ENCODE data around the gene DSTN. TPM values are rescaled to one million over a fixed set of nuclear protein-coding genes. Genes with fewer than 3 reads are reported as not detected.

DSTN gene
- total RNA-seq, 3 donors from 2014 or later: 180 to 384 (median 272) TPM

- H3K27ac ChIP-seq: no peak overlapping the region
- no peaks in the 10 kb centered on the region for H3K36me3 ChIP-seq
- H3K9me3 ChIP-seq: no peaks in the 10 kb centered on the region
- TF ChIP-seq, protein P1, sequence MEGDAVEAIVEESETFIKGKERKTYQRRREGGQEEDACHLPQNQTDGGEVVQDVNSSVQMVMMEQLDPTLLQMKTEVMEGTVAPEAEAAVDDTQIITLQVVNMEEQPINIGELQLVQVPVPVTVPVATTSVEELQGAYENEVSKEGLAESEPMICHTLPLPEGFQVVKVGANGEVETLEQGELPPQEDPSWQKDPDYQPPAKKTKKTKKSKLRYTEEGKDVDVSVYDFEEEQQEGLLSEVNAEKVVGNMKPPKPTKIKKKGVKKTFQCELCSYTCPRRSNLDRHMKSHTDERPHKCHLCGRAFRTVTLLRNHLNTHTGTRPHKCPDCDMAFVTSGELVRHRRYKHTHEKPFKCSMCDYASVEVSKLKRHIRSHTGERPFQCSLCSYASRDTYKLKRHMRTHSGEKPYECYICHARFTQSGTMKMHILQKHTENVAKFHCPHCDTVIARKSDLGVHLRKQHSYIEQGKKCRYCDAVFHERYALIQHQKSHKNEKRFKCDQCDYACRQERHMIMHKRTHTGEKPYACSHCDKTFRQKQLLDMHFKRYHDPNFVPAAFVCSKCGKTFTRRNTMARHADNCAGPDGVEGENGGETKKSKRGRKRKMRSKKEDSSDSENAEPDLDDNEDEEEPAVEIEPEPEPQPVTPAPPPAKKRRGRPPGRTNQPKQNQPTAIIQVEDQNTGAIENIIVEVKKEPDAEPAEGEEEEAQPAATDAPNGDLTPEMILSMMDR (IDR thresholded peaks at IDR 0.05): no peak
- TF ChIP-seq POLR2A (IDR thresholded peaks at IDR 0.05): no peak
- TF ChIP-seq POLR2AphosphoS5 (IDR thresholded peaks at IDR 0.05): no peak
- H3K27me3 ChIP-seq: no peaks in the 10 kb centered on the region
- intact Hi-C loops (cut with DNase I; ENCODE audit: low total_unique reads): no loop called here
- no peak for DNase-seq (ENCODE audit: low spot score in 2 of 2)
- peaks cover 5 to 7% of the 10 kb centered on the region in 2 donors for H3K4me1 ChIP-seq
- no peak overlapping the region for H3K4me3 ChIP-seq
These were observed 75.1 kb downstream of the DSTN start for GRCh38 chr20:17645010-17645409.

DNA sequence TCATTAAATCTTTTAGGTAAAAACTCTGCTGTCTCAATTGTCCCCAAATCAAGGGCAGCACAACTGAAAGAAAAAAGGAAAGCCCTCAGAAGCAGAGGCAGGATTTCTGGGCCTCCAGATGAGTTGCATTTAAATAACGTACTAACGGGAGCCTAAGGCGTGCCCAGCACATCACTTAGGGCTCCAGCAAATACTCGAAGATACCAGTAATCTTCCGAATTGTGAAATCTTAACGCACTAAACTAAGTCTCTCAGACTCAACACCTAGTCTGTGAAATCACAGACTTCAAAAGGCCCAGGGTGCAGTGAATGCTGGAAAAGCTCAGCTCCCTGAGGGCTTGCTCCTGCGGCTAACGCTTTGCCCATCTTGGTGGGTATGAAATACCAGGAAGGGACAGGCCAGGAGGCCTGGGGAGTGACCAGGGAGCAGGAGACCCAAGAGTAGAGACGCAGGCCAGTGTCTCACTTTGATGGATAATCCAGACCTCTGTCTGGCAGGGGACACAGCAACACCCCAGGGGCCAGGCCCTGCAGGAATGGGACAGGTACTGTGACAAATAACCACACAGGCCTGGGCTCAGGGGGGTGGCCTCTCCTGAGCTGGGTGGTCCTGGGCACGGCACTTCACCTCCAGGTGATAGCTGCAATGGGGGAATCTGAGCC, 75.8 kb downstream of the DSTN start:
- H3K27ac ChIP-seq: no peak overlapping the region
- TF ChIP-seq, protein P1 (IDR thresholded peaks at IDR 0.05): no peak
- TF ChIP-seq POLR2A (IDR thresholded peaks at IDR 0.05) (no peak), POLR2AphosphoS5 (IDR thresholded peaks at IDR 0.05) (no peak)
- no peaks in the 10 kb centered on the region for H3K27me3 ChIP-seq
- H3K36me3 ChIP-seq: no peaks in the 10 kb centered on the region
- intact Hi-C loops (cut with DNase I; ENCODE audit: low total_unique reads): no loop called here
- H3K4me1 ChIP-seq: peaks cover 5 to 7% of the 10 kb centered on the region in 2 donors
- no peaks in the 10 kb centered on the region for H3K9me3 ChIP-seq
- H3K4me3 ChIP-seq: no peak overlapping the region
- no peak for DNase-seq (ENCODE audit: low spot score in 2 of 2)

GRCh38 chr20:17646209-17646960, 76.5 kb downstream of the DSTN start:
- intact Hi-C loops (cut with DNase I; ENCODE audit: low total_unique reads): no loop called here
- no peaks in the 10 kb centered on the region for H3K9me3 ChIP-seq
- no peaks in the 10 kb centered on the region for H3K27me3 ChIP-seq
- no peak overlapping the region for H3K27ac ChIP-seq
- no peak overlapping the region for H3K4me3 ChIP-seq
- TF ChIP-seq POLR2A (IDR thresholded peaks at IDR 0.05): no peak
- TF ChIP-seq, protein P1 (IDR thresholded peaks at IDR 0.05): no peak
- no peak for TF ChIP-seq POLR2AphosphoS5 (IDR thresholded peaks at IDR 0.05)
- no peak for DNase-seq (ENCODE audit: low spot score in 2 of 2)
- no peaks in the 10 kb centered on the region for H3K36me3 ChIP-seq
- peaks cover 5 to 7% of the 10 kb centered on the region in 2 donors for H3K4me1 ChIP-seq

DNA sequence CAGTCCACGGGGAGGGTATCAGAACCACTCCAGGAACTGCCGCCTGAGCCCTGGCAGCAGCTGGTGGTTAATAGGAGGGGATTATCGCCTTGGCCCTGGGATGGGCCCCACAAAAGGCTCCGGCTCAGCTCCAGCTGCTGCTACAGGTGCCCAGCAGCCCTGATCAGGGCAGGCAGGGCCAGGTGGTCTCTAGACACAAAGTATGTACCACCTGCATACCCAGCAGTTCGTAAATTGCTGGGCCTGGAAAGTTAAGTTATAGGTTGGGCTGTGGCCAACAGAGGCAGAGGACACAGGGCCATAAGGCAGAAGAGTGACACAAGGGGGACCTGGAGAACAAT, 77.1 kb downstream of the DSTN start:
- Histone ChIP-seq H3K4me3 (no peak overlapping the region), H3K36me3 (no peaks in the 10 kb centered on the region), H3K27me3 (no peaks in the 10 kb centered on the region), H3K4me1 (peaks cover 5 to 7% of the 10 kb centered on the region in 2 donors), H3K9me3 (no peaks in the 10 kb centered on the region), H3K27ac (peak overlapping the region in 1 of 2 donors; percentile 3)
- intact Hi-C loops (cut with DNase I; ENCODE audit: low total_unique reads): no loop called here
- DNase-seq (ENCODE audit: low spot score in 2 of 2): no peak
- TF ChIP-seq POLR2A (IDR thresholded peaks at IDR 0.05) (no peak), POLR2AphosphoS5 (IDR thresholded peaks at IDR 0.05) (no peak)
- TF ChIP-seq, protein P1 (IDR thresholded peaks at IDR 0.05): no peak

Data from breast epithelium (tissue), 4 donors.